ENCODE measurements around the gene EPPIN.
"Not testable (repeated sequence)": the region's sequence is repeated elsewhere in the genome, so short reads cannot be mapped to it uniquely, and the experiment has no call there.

The EPPIN gene

DNA sequence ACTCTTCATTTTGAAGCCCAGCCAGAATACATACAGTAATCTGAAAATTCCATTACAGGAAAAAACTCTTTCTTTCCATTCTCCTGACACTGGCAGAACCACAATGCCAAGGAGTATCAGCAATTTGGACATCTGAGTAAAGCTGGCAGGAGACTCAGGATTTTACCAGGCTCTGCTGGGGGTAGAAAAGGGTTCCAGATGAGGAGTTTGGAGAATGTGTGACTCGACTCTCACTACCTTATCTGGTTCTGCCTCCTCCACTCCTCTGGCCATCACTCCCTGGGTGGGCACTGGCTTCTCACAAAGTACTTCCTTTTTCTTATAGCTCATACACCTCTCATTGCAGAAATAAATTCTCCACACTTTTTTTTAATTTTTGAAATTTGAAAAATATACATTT is 42.5 kb upstream of the EPPIN start:
- no CpG with 5 or more reads among the region's 1 CpG for WGBS

GRCh38 chr20:45588800-45589199 is 41.6 kb upstream of the EPPIN start:
- Histone ChIP-seq H4K91ac (ENCODE audit: low read length) (no peak overlapping the region), H2AFZ (ENCODE audit: low read depth, low read length) (no peak overlapping the region), H2BK120ac (ENCODE audit: low read depth, low read length) (no peak overlapping the region), H2BK15ac (ENCODE audit: low read depth, poor library complexity, severe bottlenecking) (no peak overlapping the region), H3K4me2 (ENCODE audit: low read length, poor library complexity, severe bottlenecking) (no peak overlapping the region), H3K27ac (ENCODE audit: low read length, poor library complexity, severe bottlenecking) (no peak overlapping the region), H2BK12ac (ENCODE audit: low read length in 2 of 2) (no peak overlapping the region), H3K4me1 (ENCODE audit: control insufficient read depth, insufficient read depth, low read depth, low read length) (no peaks in the 10 kb centered on the region), H3K4me3 (ENCODE audit: insufficient read depth in 1 of 2, low read depth in 1 of 2, low read length in 2 of 2) (no peak overlapping the region), H3K23ac (ENCODE audit: low read length in 2 of 2) (no peak overlapping the region), H2AK5ac (ENCODE audit: low read length, severe bottlenecking) (no peak overlapping the region), H3K27me3 (ENCODE audit: control insufficient read depth in 1 of 2, insufficient read depth in 1 of 2, low read length in 2 of 2) (no peaks in the 10 kb centered on the region), H3K4ac (ENCODE audit: low read depth in 1 of 2, low read length in 2 of 2) (no peak overlapping the region), H3K9ac (ENCODE audit: low read length) (no peak overlapping the region), H3K18ac (ENCODE audit: low read depth in 1 of 2, low read length in 2 of 2) (no peak overlapping the region), H2BK5ac (ENCODE audit: low read depth, low read length, poor library complexity, severe bottlenecking) (no peak overlapping the region), H3K9me3 (ENCODE audit: control insufficient read depth, low read length) (peaks cover 2% of the 10 kb centered on the region), H3K36me3 (ENCODE audit: control insufficient read depth in 1 of 2, insufficient read depth in 2 of 2, low read depth in 1 of 2, low read length in 2 of 2) (no peaks in the 10 kb centered on the region), H4K8ac (ENCODE audit: low read length) (no peak overlapping the region), H3K14ac (ENCODE audit: low read length in 2 of 2) (no peak overlapping the region), H3K79me1 (replicated peaks; ENCODE audit: low read length, poor library complexity, severe bottlenecking) (no peaks in the 10 kb centered on the region)
- DNase-seq = no peak
- 100% methylated on average over 1 of the region's 2 CpGs for WGBS

More for the DNA sequence above, 42.5 kb upstream of the EPPIN start:
- H3K4me1 ChIP-seq (ENCODE audit: control insufficient read depth, insufficient read depth, low read depth, low read length) = no peaks in the 10 kb centered on the region
- H3K4me3 ChIP-seq (ENCODE audit: insufficient read depth in 1 of 2, low read depth in 1 of 2, low read length in 2 of 2) = no peak overlapping the region
- no peak overlapping the region for H2AK5ac ChIP-seq (ENCODE audit: low read length, severe bottlenecking)
- no peak overlapping the region for H3K14ac ChIP-seq (ENCODE audit: low read length in 2 of 2)
- H3K9ac ChIP-seq (ENCODE audit: low read length) = no peak overlapping the region
- H3K23ac ChIP-seq (ENCODE audit: low read length in 2 of 2) = no peak overlapping the region
- no peak overlapping the region for H3K4me2 ChIP-seq (ENCODE audit: low read length, poor library complexity, severe bottlenecking)
- H3K27me3 ChIP-seq (ENCODE audit: control insufficient read depth in 1 of 2, insufficient read depth in 1 of 2, low read length in 2 of 2) = no peaks in the 10 kb centered on the region
- H4K91ac ChIP-seq (ENCODE audit: low read length) = no peak overlapping the region
- no peaks in the 10 kb centered on the region for H3K36me3 ChIP-seq (ENCODE audit: control insufficient read depth in 1 of 2, insufficient read depth in 2 of 2, low read depth in 1 of 2, low read length in 2 of 2)
- no peak overlapping the region for H2BK120ac ChIP-seq (ENCODE audit: low read depth, low read length)
- H3K4ac ChIP-seq (ENCODE audit: low read depth in 1 of 2, low read length in 2 of 2) = no peak overlapping the region
- no peak overlapping the region for H3K18ac ChIP-seq (ENCODE audit: low read depth in 1 of 2, low read length in 2 of 2)
- DNase-seq = no peak
- no peak overlapping the region for H2BK15ac ChIP-seq (ENCODE audit: low read depth, poor library complexity, severe bottlenecking)
- no peaks in the 10 kb centered on the region for H3K79me1 ChIP-seq (replicated peaks; ENCODE audit: low read length, poor library complexity, severe bottlenecking)
- no peak overlapping the region for H2AFZ ChIP-seq (ENCODE audit: low read depth, low read length)
- no peak overlapping the region for H2BK12ac ChIP-seq (ENCODE audit: low read length in 2 of 2)
- no peak overlapping the region for H3K27ac ChIP-seq (ENCODE audit: low read length, poor library complexity, severe bottlenecking)
- H3K9me3 ChIP-seq (ENCODE audit: control insufficient read depth, low read length) = peaks cover 2% of the 10 kb centered on the region
- no peak overlapping the region for H2BK5ac ChIP-seq (ENCODE audit: low read depth, low read length, poor library complexity, severe bottlenecking)
- H4K8ac ChIP-seq (ENCODE audit: low read length) = no peak overlapping the region

- not testable (repeated sequence) for H3K9ac ChIP-seq (ENCODE audit: low read length); H3K36me3 ChIP-seq (ENCODE audit: control insufficient read depth in 1 of 2, insufficient read depth in 2 of 2, low read depth in 1 of 2, low read length in 2 of 2); H4K8ac ChIP-seq (ENCODE audit: low read length); H3K4me3 ChIP-seq (ENCODE audit: insufficient read depth in 1 of 2, low read depth in 1 of 2, low read length in 2 of 2); DNase-seq; H3K79me1 ChIP-seq (replicated peaks; ENCODE audit: low read length, poor library complexity, severe bottlenecking); H3K27ac ChIP-seq (ENCODE audit: low read length, poor library complexity, severe bottlenecking); H3K4me2 ChIP-seq (ENCODE audit: low read length, poor library complexity, severe bottlenecking); H2BK5ac ChIP-seq (ENCODE audit: low read depth, low read length, poor library complexity, severe bottlenecking); H3K14ac ChIP-seq (ENCODE audit: low read length in 2 of 2); H3K9me3 ChIP-seq (ENCODE audit: control insufficient read depth, low read length); H3K4me1 ChIP-seq (ENCODE audit: control insufficient read depth, insufficient read depth, low read depth, low read length); H4K91ac ChIP-seq (ENCODE audit: low read length); H3K18ac ChIP-seq (ENCODE audit: low read depth in 1 of 2, low read length in 2 of 2); H2BK120ac ChIP-seq (ENCODE audit: low read depth, low read length); H2BK15ac ChIP-seq (ENCODE audit: low read depth, poor library complexity, severe bottlenecking); H3K4ac ChIP-seq (ENCODE audit: low read depth in 1 of 2, low read length in 2 of 2); H2AFZ ChIP-seq (ENCODE audit: low read depth, low read length); H3K27me3 ChIP-seq (ENCODE audit: control insufficient read depth in 1 of 2, insufficient read depth in 1 of 2, low read length in 2 of 2); H2BK12ac ChIP-seq (ENCODE audit: low read length in 2 of 2); H2AK5ac ChIP-seq (ENCODE audit: low read length, severe bottlenecking); H3K23ac ChIP-seq (ENCODE audit: low read length in 2 of 2)
- WGBS = 74% methylated on average over 5 of the region's 5 CpGs
Observed at GRCh38 chr20:45585986-45586385, 38.8 kb upstream of the EPPIN start.

DNA sequence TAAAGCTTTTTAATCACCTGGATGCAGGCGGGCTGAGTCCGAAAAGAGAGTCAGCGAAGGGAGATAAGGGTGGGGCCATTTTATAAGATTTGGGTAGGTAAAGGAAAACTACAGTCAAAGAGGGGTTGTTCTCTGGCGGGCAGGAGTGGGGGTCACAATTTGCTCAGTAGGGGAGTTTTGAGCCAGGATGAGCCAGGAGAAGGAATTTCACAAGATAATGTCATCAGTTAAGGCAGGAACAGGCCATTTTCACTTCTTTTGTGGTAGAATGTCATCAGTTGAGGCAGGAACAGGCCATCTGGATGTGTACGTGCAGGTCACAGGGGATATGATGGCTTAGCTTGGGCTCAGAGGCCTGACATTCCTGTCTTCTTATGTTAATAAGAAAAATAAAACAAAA is 37.1 kb upstream of the EPPIN start:
- not testable (repeated sequence) for H3K18ac ChIP-seq (ENCODE audit: low read depth in 1 of 2, low read length in 2 of 2); H3K23ac ChIP-seq (ENCODE audit: low read length in 2 of 2); H2BK5ac ChIP-seq (ENCODE audit: low read depth, low read length, poor library complexity, severe bottlenecking); H3K9ac ChIP-seq (ENCODE audit: low read length); H3K4me3 ChIP-seq (ENCODE audit: insufficient read depth in 1 of 2, low read depth in 1 of 2, low read length in 2 of 2); H3K4me2 ChIP-seq (ENCODE audit: low read length, poor library complexity, severe bottlenecking); H4K91ac ChIP-seq (ENCODE audit: low read length); H3K79me1 ChIP-seq (replicated peaks; ENCODE audit: low read length, poor library complexity, severe bottlenecking); H3K4ac ChIP-seq (ENCODE audit: low read depth in 1 of 2, low read length in 2 of 2); H3K27me3 ChIP-seq (ENCODE audit: control insufficient read depth in 1 of 2, insufficient read depth in 1 of 2, low read length in 2 of 2); H4K8ac ChIP-seq (ENCODE audit: low read length); H2BK120ac ChIP-seq (ENCODE audit: low read depth, low read length); H3K14ac ChIP-seq (ENCODE audit: low read length in 2 of 2); H3K9me3 ChIP-seq (ENCODE audit: control insufficient read depth, low read length); H3K36me3 ChIP-seq (ENCODE audit: control insufficient read depth in 1 of 2, insufficient read depth in 2 of 2, low read depth in 1 of 2, low read length in 2 of 2); DNase-seq; H3K4me1 ChIP-seq (ENCODE audit: control insufficient read depth, insufficient read depth, low read depth, low read length); H2BK15ac ChIP-seq (ENCODE audit: low read depth, poor library complexity, severe bottlenecking); H3K27ac ChIP-seq (ENCODE audit: low read length, poor library complexity, severe bottlenecking); H2AFZ ChIP-seq (ENCODE audit: low read depth, low read length); H2AK5ac ChIP-seq (ENCODE audit: low read length, severe bottlenecking); H2BK12ac ChIP-seq (ENCODE audit: low read length in 2 of 2)
- WGBS = 67% methylated on average over 5 of the region's 5 CpGs
